Nephron (organoid): ENCODE measurements around the gene COPZ2.

ENCODE experiments used
- H3K27ac Mint-ChIP-seq, 3 experiments: 2 replicates each; pipeline ENCODE4 v1.8.0; 2020; ENCODE audit warnings: mixed read lengths in 3 of 3, mild to moderate bottlenecking in 2 of 3, moderate library complexity in 1 of 3
- H3K27me3 Mint-ChIP-seq: 2 replicates; pipeline ENCODE4 v1.8.0; 2021; ENCODE audit warnings: low read depth, mild to moderate bottlenecking, moderate library complexity, mixed read lengths
- H3K36me3 Mint-ChIP-seq: 2 replicates; pipeline ENCODE4 v1.8.0; 2020; ENCODE audit warnings: low read depth, mixed read lengths
- H3K4me1 Mint-ChIP-seq: 2 replicates; pipeline ENCODE4 v1.8.0; 2020; ENCODE audit warnings: mixed read lengths
- H3K4me3 Mint-ChIP-seq, 3 experiments: 2 replicates each; pipeline ENCODE4 v1.8.0; 2020; ENCODE audit warnings: mild to moderate bottlenecking in 3 of 3, mixed read lengths in 3 of 3, moderate library complexity in 2 of 3
- H3K9me3 Mint-ChIP-seq: 2 replicates; pipeline ENCODE4 v1.8.0; 2020; ENCODE audit warnings: mixed read lengths
- TF ChIP-seq, protein P1 (sequence below), 3 experiments: fragments of 200-600 bp; sonication (generic); IDR thresholded peaks; one replicate each; pipeline ENCODE4 v1.5.0; 2021; ENCODE audit warnings: antibody characterized with exemption in 3 of 3; ENCODE audit not compliant: unreplicated experiment in 3 of 3

Gene COPZ2

GRCh38 chr17:48057626-48058025 lies 20.0 kb upstream of the COPZ2 start:
- TF ChIP-seq, protein P1, sequence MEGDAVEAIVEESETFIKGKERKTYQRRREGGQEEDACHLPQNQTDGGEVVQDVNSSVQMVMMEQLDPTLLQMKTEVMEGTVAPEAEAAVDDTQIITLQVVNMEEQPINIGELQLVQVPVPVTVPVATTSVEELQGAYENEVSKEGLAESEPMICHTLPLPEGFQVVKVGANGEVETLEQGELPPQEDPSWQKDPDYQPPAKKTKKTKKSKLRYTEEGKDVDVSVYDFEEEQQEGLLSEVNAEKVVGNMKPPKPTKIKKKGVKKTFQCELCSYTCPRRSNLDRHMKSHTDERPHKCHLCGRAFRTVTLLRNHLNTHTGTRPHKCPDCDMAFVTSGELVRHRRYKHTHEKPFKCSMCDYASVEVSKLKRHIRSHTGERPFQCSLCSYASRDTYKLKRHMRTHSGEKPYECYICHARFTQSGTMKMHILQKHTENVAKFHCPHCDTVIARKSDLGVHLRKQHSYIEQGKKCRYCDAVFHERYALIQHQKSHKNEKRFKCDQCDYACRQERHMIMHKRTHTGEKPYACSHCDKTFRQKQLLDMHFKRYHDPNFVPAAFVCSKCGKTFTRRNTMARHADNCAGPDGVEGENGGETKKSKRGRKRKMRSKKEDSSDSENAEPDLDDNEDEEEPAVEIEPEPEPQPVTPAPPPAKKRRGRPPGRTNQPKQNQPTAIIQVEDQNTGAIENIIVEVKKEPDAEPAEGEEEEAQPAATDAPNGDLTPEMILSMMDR (IDR thresholded peaks at IDR 0.05; ENCODE audit: unreplicated experiment in 3 of 3), result no peak
- H3K9me3 Mint-ChIP-seq, result no peaks in the 10 kb centered on the region
- peaks cover 39% of the 10 kb centered on the region for H3K4me1 Mint-ChIP-seq
- no peak overlapping the region for H3K4me3 Mint-ChIP-seq
- H3K27me3 Mint-ChIP-seq, result peaks cover 3% of the 10 kb centered on the region
- peaks cover 68% of the 10 kb centered on the region for H3K36me3 Mint-ChIP-seq
- H3K27ac Mint-ChIP-seq, result no peak overlapping the region

DNA sequence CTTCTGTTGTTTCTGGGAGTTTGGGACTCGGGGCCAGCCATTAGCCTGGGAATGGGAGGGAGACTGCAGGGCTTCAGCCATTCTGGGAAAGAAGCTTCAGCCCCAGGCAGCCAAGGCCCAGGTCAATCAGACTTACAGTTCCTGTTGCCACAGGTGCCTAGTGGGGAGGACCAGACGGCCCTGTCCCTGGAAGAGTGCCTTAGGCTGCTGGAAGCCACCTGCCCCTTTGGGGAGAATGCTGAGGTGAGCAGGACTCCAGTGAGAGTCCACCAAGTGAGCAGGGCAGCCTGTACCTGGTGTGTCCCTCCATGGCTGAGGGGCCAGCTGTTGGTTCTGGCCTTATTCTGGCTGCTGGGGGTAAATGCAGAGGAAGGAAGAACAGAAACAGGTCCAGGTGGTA lies 19.3 kb upstream of the COPZ2 start:
- Mint-ChIP-seq H3K4me1 (peaks cover 46% of the 10 kb centered on the region), H3K4me3 (no peak overlapping the region), H3K27me3 (peaks cover 3% of the 10 kb centered on the region), H3K27ac (no peak overlapping the region), H3K36me3 (peaks cover 67% of the 10 kb centered on the region), H3K9me3 (no peaks in the 10 kb centered on the region)
- TF ChIP-seq, protein P1 (IDR thresholded peaks at IDR 0.05; ENCODE audit: unreplicated experiment in 3 of 3), result no peak

DNA sequence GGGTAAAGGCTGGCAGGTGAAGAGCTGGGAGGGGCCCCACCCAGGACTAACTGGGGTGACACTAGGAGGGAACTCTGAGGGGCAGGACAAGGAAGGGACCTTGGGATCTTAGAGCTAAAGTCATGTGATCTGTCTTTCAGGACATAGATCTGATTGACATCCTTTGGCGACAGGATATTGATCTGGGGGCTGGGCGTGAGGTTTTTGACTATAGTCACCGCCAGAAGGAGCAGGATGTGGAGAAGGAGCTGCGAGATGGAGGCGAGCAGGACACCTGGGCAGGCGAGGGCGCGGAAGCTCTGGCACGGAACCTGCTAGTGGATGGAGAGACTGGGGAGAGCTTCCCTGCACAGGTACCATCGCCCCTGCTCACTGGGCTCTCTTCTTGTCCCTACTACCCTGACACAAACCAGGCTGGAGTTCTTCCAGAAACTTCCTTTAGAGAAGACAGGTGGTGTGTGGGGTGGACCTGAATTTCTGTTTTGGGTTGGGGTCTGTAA lies 18.7 kb upstream of the COPZ2 start:
- Mint-ChIP-seq H3K27me3 (peaks cover 3% of the 10 kb centered on the region), H3K4me1 (peaks cover 52% of the 10 kb centered on the region), H3K27ac (peak overlapping the region in 1 of 3 experiments; percentile 4), H3K36me3 (peaks cover 67% of the 10 kb centered on the region), H3K9me3 (no peaks in the 10 kb centered on the region), H3K4me3 (peak overlapping the region in 2 of 3 experiments; percentile 17 to 35)
- TF ChIP-seq, protein P1 (IDR thresholded peaks at IDR 0.05; ENCODE audit: unreplicated experiment in 3 of 3), result no peak

GRCh38 chr17:48055531-48056245 lies 18.1 kb upstream of the COPZ2 start:
- TF ChIP-seq, protein P1 (IDR thresholded peaks at IDR 0.05; ENCODE audit: unreplicated experiment in 3 of 3), result no peak
- Mint-ChIP-seq H3K27ac (peak overlapping the region; percentile 36 to 63 (median 60)), H3K4me3 (peak overlapping the region; percentile 90 to 97 (median 92)), H3K27me3 (peaks cover 3% of the 10 kb centered on the region), H3K9me3 (no peaks in the 10 kb centered on the region), H3K4me1 (peaks cover 57% of the 10 kb centered on the region), H3K36me3 (peaks cover 65% of the 10 kb centered on the region)

GRCh38 chr17:48054238-48055185 lies 16.9 kb upstream of the COPZ2 start:
- TF ChIP-seq, protein P1 (IDR thresholded peaks at IDR 0.05; ENCODE audit: unreplicated experiment in 3 of 3), result no peak
- H3K4me1 Mint-ChIP-seq, result peaks cover 69% of the 10 kb centered on the region
- peaks cover 60% of the 10 kb centered on the region for H3K36me3 Mint-ChIP-seq
- H3K9me3 Mint-ChIP-seq, result no peaks in the 10 kb centered on the region
- peak overlapping the region; percentile 90 to 97 (median 92) for H3K4me3 Mint-ChIP-seq
- H3K27me3 Mint-ChIP-seq, result peaks cover 3% of the 10 kb centered on the region
- H3K27ac Mint-ChIP-seq, result peak overlapping the region; percentile 98 to 99 (median 99)
